ENCODE measurements around the gene SIGLEC12.

SIGLEC12 gene

DNA sequence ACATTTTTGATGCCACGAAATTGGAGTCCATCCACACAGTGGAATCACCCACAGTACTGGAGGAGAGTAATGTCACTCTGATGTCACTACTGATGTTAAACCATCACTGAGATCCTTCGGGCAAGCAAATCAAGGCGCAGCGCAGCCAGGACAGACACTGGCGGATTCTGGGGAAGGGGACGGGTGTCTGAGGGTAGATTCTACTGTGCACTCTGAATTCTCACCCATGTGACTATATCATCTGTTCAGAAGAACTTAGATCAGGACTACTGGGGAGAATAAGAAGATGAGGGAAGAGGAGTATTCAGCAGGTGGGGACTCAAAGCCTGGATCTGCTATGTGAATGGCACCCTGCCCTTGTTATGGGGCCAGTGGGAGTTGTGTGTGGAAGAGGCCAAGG, 42.4 kb upstream of the SIGLEC12 start:
- H3K4me1 ChIP-seq (ENCODE audit: control insufficient read depth in 5 of 5, insufficient read depth in 5 of 5, low read length in 5 of 5), result no peaks in the 10 kb centered on the region
- peaks cover 3 to 38% (median 19%) of the 10 kb centered on the region in 5 donors for H3K27me3 ChIP-seq (ENCODE audit: control insufficient read depth in 5 of 5, insufficient read depth in 4 of 5, low read length in 5 of 5)
- no peaks in the 10 kb centered on the region for H3K36me3 ChIP-seq (ENCODE audit: control insufficient read depth in 5 of 5, insufficient read depth in 5 of 5, low read length in 5 of 5)
- no peak overlapping the region for H3K9ac ChIP-seq (ENCODE audit: low read length in 5 of 5)
- no peak overlapping the region for H3K4me3 ChIP-seq (ENCODE audit: low read depth in 1 of 5, low read length in 5 of 5)
- no peak overlapping the region for H3K27ac ChIP-seq (ENCODE audit: low read depth, low read length)
- H3K9me3 ChIP-seq (ENCODE audit: control insufficient read depth in 5 of 5, low read length in 5 of 5), result no peaks in the 10 kb centered on the region

DNA sequence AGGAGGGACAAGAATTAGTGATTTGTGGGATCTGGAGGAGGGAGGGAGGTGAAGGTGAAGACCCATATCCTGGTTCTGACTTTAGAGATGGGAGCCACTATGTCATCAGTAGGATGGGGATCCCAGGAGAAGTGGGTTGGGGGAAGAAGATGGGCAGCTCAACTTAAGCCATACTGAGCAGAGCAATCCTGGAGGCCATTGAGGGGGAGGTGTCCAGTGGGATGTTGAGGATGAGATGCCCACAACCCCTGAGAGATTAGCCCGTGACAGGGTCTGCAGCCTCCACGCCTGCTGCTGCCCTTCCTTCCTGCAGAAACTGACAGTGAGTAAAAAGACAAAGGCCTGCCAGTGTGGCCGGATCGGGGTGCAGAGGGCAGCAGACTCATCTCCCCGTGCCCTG, 41.1 kb upstream of the SIGLEC12 start:
- Histone ChIP-seq H3K36me3 (ENCODE audit: control insufficient read depth in 5 of 5, insufficient read depth in 5 of 5, low read length in 5 of 5) (no peaks in the 10 kb centered on the region), H3K9me3 (ENCODE audit: control insufficient read depth in 5 of 5, low read length in 5 of 5) (no peaks in the 10 kb centered on the region), H3K27me3 (ENCODE audit: control insufficient read depth in 5 of 5, insufficient read depth in 4 of 5, low read length in 5 of 5) (peaks cover 4 to 44% (median 23%) of the 10 kb centered on the region in 5 donors), H3K27ac (ENCODE audit: low read depth, low read length) (no peak overlapping the region), H3K9ac (ENCODE audit: low read length in 5 of 5) (no peak overlapping the region), H3K4me1 (ENCODE audit: control insufficient read depth in 5 of 5, insufficient read depth in 5 of 5, low read length in 5 of 5) (no peaks in the 10 kb centered on the region), H3K4me3 (ENCODE audit: low read depth in 1 of 5, low read length in 5 of 5) (no peak overlapping the region)

- Histone ChIP-seq H3K4me1 (ENCODE audit: control insufficient read depth in 5 of 5, insufficient read depth in 5 of 5, low read length in 5 of 5) (no peaks in the 10 kb centered on the region), H3K27me3 (ENCODE audit: control insufficient read depth in 5 of 5, insufficient read depth in 4 of 5, low read length in 5 of 5) (peaks cover 6 to 42% (median 24%) of the 10 kb centered on the region in 5 donors), H3K36me3 (ENCODE audit: control insufficient read depth in 5 of 5, insufficient read depth in 5 of 5, low read length in 5 of 5) (no peaks in the 10 kb centered on the region), H3K9ac (ENCODE audit: low read length in 5 of 5) (no peak overlapping the region), H3K9me3 (ENCODE audit: control insufficient read depth in 5 of 5, low read length in 5 of 5) (no peaks in the 10 kb centered on the region), H3K27ac (ENCODE audit: low read depth, low read length) (no peak overlapping the region), H3K4me3 (ENCODE audit: low read depth in 1 of 5, low read length in 5 of 5) (no peak overlapping the region)
Observed at GRCh38 chr19:51541458-51542357, 40.1 kb upstream of the SIGLEC12 start.

GRCh38 chr19:51539821-51540366, 38.3 kb upstream of the SIGLEC12 start:
- Histone ChIP-seq H3K27me3 (ENCODE audit: control insufficient read depth in 5 of 5, insufficient read depth in 4 of 5, low read length in 5 of 5) (peaks cover 6 to 28% (median 21%) of the 10 kb centered on the region in 5 donors), H3K9me3 (ENCODE audit: control insufficient read depth in 5 of 5, low read length in 5 of 5) (no peaks in the 10 kb centered on the region), H3K36me3 (ENCODE audit: control insufficient read depth in 5 of 5, insufficient read depth in 5 of 5, low read length in 5 of 5) (no peaks in the 10 kb centered on the region), H3K4me3 (ENCODE audit: low read depth in 1 of 5, low read length in 5 of 5) (no peak overlapping the region), H3K27ac (ENCODE audit: low read depth, low read length) (no peak overlapping the region), H3K9ac (ENCODE audit: low read length in 5 of 5) (no peak overlapping the region), H3K4me1 (ENCODE audit: control insufficient read depth in 5 of 5, insufficient read depth in 5 of 5, low read length in 5 of 5) (no peaks in the 10 kb centered on the region)

DNA sequence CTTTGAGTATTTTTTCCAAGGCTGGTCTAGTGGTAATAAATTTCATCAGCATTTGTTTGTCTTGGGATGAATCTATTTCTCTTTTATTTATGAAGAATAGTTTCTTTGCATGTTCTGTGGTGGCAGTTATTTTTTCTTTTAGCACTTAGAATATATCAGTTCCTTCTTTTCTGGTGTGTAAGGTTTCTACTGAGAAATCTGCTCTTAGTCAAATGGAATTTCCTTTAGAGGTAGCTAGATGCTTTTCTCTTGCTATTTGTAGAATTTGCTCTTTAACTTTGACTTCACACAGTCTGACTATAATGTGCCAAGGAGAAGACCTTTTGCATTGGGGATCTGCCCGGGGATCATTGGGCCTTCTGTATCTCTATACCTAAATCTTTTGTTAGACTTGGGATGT, 33.9 kb upstream of the SIGLEC12 start:
- Histone ChIP-seq H3K4me1 (ENCODE audit: control insufficient read depth in 5 of 5, insufficient read depth in 5 of 5, low read length in 5 of 5) (no peaks in the 10 kb centered on the region), H3K9me3 (ENCODE audit: control insufficient read depth in 5 of 5, low read length in 5 of 5) (no peaks in the 10 kb centered on the region), H3K36me3 (ENCODE audit: control insufficient read depth in 5 of 5, insufficient read depth in 5 of 5, low read length in 5 of 5) (no peaks in the 10 kb centered on the region), H3K9ac (ENCODE audit: low read length in 5 of 5) (no peak overlapping the region), H3K27ac (ENCODE audit: low read depth, low read length) (no peak overlapping the region), H3K4me3 (ENCODE audit: low read depth in 1 of 5, low read length in 5 of 5) (no peak overlapping the region), H3K27me3 (ENCODE audit: control insufficient read depth in 5 of 5, insufficient read depth in 4 of 5, low read length in 5 of 5) (peaks cover 3 to 21% (median 17%) of the 10 kb centered on the region in 5 donors)

DNA sequence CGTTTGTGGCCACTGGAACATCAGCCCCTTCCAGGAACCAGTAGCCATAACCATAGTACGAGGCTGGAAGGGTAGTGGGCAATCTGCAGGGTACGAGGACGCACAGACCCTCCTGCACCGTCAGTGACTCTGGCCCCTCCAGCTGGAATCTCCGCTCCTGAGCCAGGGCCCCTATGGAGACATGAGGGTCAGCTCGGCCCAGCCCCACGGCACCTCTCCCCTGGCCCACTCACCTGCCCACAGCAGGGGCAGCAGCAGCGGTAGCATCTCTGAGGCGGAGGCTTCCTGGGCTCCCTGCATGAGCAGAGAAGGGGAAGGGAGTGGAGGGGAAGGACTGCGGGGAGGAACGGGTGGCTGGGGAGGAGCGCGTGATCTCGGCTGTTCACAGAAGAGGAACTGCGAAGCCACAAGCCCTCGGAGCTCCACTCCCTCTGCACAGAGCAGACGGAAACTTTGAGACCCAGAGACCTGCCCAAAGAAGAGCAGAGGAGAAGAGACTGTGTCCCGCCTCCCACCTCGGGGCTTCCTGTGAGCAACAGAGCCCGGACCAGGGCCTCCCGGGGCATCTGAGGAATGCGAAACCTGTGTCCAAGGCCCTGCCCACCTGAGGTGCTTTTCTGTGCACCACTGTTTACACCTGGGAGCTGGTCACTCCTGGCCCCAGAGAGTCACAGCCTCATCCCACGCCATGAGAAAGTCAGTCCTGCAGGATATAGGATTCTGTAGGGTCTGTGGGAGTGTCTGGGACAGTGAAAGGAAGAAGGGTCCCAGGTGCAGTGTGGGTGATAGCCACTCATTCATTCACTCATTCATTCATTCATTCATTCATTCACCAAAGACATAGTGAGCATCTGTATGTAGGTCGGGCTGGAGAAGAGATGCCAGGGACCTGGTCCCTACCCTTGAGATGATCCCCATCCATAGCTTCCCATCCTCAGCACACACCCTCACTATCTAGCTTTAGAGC, 30.0 kb upstream of the SIGLEC12 start, which contains the start of gene SIGLEC6:
Gene SIGLEC6, minus strand, starts transcription at position 322 of the 967 bp plus-strand sequence. Its CDS starts 22 bp downstream, at position 300.
- Histone ChIP-seq H3K9ac (ENCODE audit: low read length in 5 of 5) (no peak within 1 kb of the TSS), H3K27me3 (ENCODE audit: control insufficient read depth in 5 of 5, insufficient read depth in 4 of 5, low read length in 5 of 5) (peaks cover 13 to 23% (median 19%) of the 10 kb centered on the region in 5 donors), H3K36me3 (ENCODE audit: control insufficient read depth in 5 of 5, insufficient read depth in 5 of 5, low read length in 5 of 5) (no peaks in the 10 kb centered on the region), H3K4me3 (ENCODE audit: low read depth in 1 of 5, low read length in 5 of 5) (no peak within 1 kb of the TSS), H3K27ac (ENCODE audit: low read depth, low read length) (no peak within 1 kb of the TSS), H3K9me3 (ENCODE audit: control insufficient read depth in 5 of 5, low read length in 5 of 5) (no peaks in the 10 kb centered on the region), H3K4me1 (ENCODE audit: control insufficient read depth in 5 of 5, insufficient read depth in 5 of 5, low read length in 5 of 5) (no peaks in the 10 kb centered on the region)

- no peak overlapping the region for H3K9ac ChIP-seq (ENCODE audit: low read length in 5 of 5)
- H3K27me3 ChIP-seq (ENCODE audit: control insufficient read depth in 5 of 5, insufficient read depth in 4 of 5, low read length in 5 of 5), result peaks cover 14 to 26% (median 19%) of the 10 kb centered on the region in 5 donors
- H3K9me3 ChIP-seq (ENCODE audit: control insufficient read depth in 5 of 5, low read length in 5 of 5), result no peaks in the 10 kb centered on the region
- H3K36me3 ChIP-seq (ENCODE audit: control insufficient read depth in 5 of 5, insufficient read depth in 5 of 5, low read length in 5 of 5), result no peaks in the 10 kb centered on the region
- no peak overlapping the region for H3K4me3 ChIP-seq (ENCODE audit: low read depth in 1 of 5, low read length in 5 of 5)
- no peak overlapping the region for H3K27ac ChIP-seq (ENCODE audit: low read depth, low read length)
- H3K4me1 ChIP-seq (ENCODE audit: control insufficient read depth in 5 of 5, insufficient read depth in 5 of 5, low read length in 5 of 5), result no peaks in the 10 kb centered on the region
Observed at GRCh38 chr19:51530616-51531015, 29.0 kb upstream of the SIGLEC12 start.

DNA sequence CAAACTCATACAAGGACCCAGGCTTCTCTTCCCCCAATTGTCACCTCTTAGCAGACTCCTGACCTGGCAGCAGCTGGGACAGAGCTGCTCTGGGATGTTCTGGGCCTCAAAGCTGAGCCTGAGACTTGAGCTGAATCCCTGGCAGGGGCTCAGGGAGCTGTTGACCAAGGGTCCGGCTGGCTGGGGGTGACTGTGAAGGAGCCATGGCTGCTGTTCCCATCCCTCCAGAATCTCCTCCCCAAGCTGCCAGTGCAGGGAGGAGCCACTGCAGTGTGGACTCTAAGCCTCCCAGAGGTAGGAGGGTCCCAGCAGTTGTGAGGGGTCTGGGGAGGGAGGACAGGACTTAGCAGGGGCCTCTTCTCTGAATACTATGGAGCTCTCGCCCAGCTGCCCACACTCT, 27.7 kb upstream of the SIGLEC12 start:
- Histone ChIP-seq H3K27ac (ENCODE audit: low read depth, low read length) (no peak overlapping the region), H3K36me3 (ENCODE audit: control insufficient read depth in 5 of 5, insufficient read depth in 5 of 5, low read length in 5 of 5) (no peaks in the 10 kb centered on the region), H3K4me1 (ENCODE audit: control insufficient read depth in 5 of 5, insufficient read depth in 5 of 5, low read length in 5 of 5) (no peaks in the 10 kb centered on the region), H3K27me3 (ENCODE audit: control insufficient read depth in 5 of 5, insufficient read depth in 4 of 5, low read length in 5 of 5) (peaks cover 21 to 37% (median 25%) of the 10 kb centered on the region in 5 donors), H3K9me3 (ENCODE audit: control insufficient read depth in 5 of 5, low read length in 5 of 5) (peaks cover 0 to 10% (median 3%) of the 10 kb centered on the region in 5 donors), H3K9ac (ENCODE audit: low read length in 5 of 5) (no peak overlapping the region), H3K4me3 (ENCODE audit: low read depth in 1 of 5, low read length in 5 of 5) (no peak overlapping the region)

GRCh38 chr19:51525651-51526050, 24.1 kb upstream of the SIGLEC12 start:
- no peaks in the 10 kb centered on the region for H3K4me1 ChIP-seq (ENCODE audit: control insufficient read depth in 5 of 5, insufficient read depth in 5 of 5, low read length in 5 of 5)
- no peaks in the 10 kb centered on the region for H3K36me3 ChIP-seq (ENCODE audit: control insufficient read depth in 5 of 5, insufficient read depth in 5 of 5, low read length in 5 of 5)
- H3K9me3 ChIP-seq (ENCODE audit: control insufficient read depth in 5 of 5, low read length in 5 of 5), result peaks cover 0 to 13% (median 3%) of the 10 kb centered on the region in 5 donors
- H3K9ac ChIP-seq (ENCODE audit: low read length in 5 of 5), result no peak overlapping the region
- no peak overlapping the region for H3K4me3 ChIP-seq (ENCODE audit: low read depth in 1 of 5, low read length in 5 of 5)
- H3K27me3 ChIP-seq (ENCODE audit: control insufficient read depth in 5 of 5, insufficient read depth in 4 of 5, low read length in 5 of 5), result peaks cover 13 to 38% (median 22%) of the 10 kb centered on the region in 5 donors
- H3K27ac ChIP-seq (ENCODE audit: low read depth, low read length), result no peak overlapping the region
